H9 (cell line): Measurements from ENCODE around the gene PEPD. TPM values are rescaled to one million over a fixed set of nuclear protein-coding genes. Genes with fewer than 3 reads are reported as not detected.

Experiments used
- DNase-seq: peaks from one replicate; pipeline ENCODE4 v3.0.0-alpha.2; 2017
- H2AFZ ChIP-seq: one replicate; pipeline ENCODE4 v1.6.1; 2013; ENCODE audit warnings: mild to moderate bottlenecking, low read length, control low read depth, moderate library complexity
- H2AK5ac ChIP-seq: 2 replicates; pipeline ENCODE4 v1.6.1; 2013; ENCODE audit warnings: low read length, control low read depth, mixed read lengths; ENCODE audit not compliant: insufficient read length
- H2BK120ac ChIP-seq: one replicate; pipeline ENCODE4 v1.6.1; 2013; ENCODE audit warnings: low read depth, mild to moderate bottlenecking, low read length, control low read depth, inconsistent platforms; ENCODE audit not compliant: poor library complexity, severe bottlenecking
- H2BK12ac ChIP-seq: 2 replicates; pipeline ENCODE4 v1.6.1; 2013; ENCODE audit warnings: low read length, control low read depth, mixed read lengths, low read depth; ENCODE audit not compliant: insufficient read length
- H2BK15ac ChIP-seq: 2 replicates; pipeline ENCODE4 v1.6.1; 2013; ENCODE audit warnings: low read depth, low read length, control low read depth
- H2BK20ac ChIP-seq: one replicate; pipeline ENCODE4 v1.6.1; 2013; ENCODE audit warnings: low read depth, mild to moderate bottlenecking, low read length, control low read depth, inconsistent platforms; ENCODE audit not compliant: poor library complexity, severe bottlenecking
- H2BK5ac ChIP-seq: 2 replicates; pipeline ENCODE4 v1.6.1; 2013; ENCODE audit warnings: low read length, control low read depth, mixed read lengths; ENCODE audit not compliant: insufficient read length
- H3K14ac ChIP-seq: 2 replicates; pipeline ENCODE4 v1.6.1; 2013; ENCODE audit warnings: low read length, control low read depth; ENCODE audit not compliant: insufficient read depth
- H3K18ac ChIP-seq: 2 replicates; pipeline ENCODE4 v1.6.1; 2013; ENCODE audit warnings: low read depth, mild to moderate bottlenecking, mixed read lengths, low read length, control low read depth; ENCODE audit not compliant: insufficient read length
- H3K23ac ChIP-seq: 2 replicates; pipeline ENCODE4 v1.6.1; 2013; ENCODE audit warnings: low read length, control low read depth, mixed read lengths, low read depth; ENCODE audit not compliant: insufficient read length
- H3K23me2 ChIP-seq: 2 replicates; pipeline ENCODE4 v1.6.1; 2013; ENCODE audit warnings: low read depth, mild to moderate bottlenecking, mixed read lengths, low read length, control low read depth; ENCODE audit not compliant: insufficient read length, poor library complexity, severe bottlenecking
- H3K27ac ChIP-seq: 2 replicates; pipeline ENCODE4 v1.5.1; 2013; ENCODE audit warnings: low read length, control low read depth, mixed read lengths, low read depth; ENCODE audit not compliant: insufficient read length
- H3K27me3 ChIP-seq: 2 replicates; pipeline ENCODE4 v1.6.1; 2013; ENCODE audit warnings: low read length, control low read depth, inconsistent platforms; ENCODE audit not compliant: insufficient read depth
- H3K4ac ChIP-seq: 2 replicates; pipeline ENCODE4 v1.6.1; 2013; ENCODE audit warnings: low read depth, mild to moderate bottlenecking, control low read depth, inconsistent platforms, low read length, moderate library complexity
- H3K4me1 ChIP-seq: 2 replicates; pipeline ENCODE4 v1.6.1; 2013; ENCODE audit warnings: low read length, control low read depth, inconsistent platforms; ENCODE audit not compliant: insufficient read depth
- H3K4me2 ChIP-seq: 2 replicates; pipeline ENCODE4 v1.6.1; 2013; ENCODE audit warnings: low read length, control low read depth, mixed read lengths; ENCODE audit not compliant: insufficient read length, insufficient read depth
- H3K56ac ChIP-seq: 2 replicates; pipeline ENCODE4 v1.6.1; 2013; ENCODE audit warnings: low read depth, mild to moderate bottlenecking, mixed read lengths, low read length, control low read depth; ENCODE audit not compliant: insufficient read length
- H3K79me1 ChIP-seq: 2 replicates; pipeline ENCODE4 v1.6.1; 2013; ENCODE audit warnings: low read depth, mild to moderate bottlenecking, moderate library complexity, low read length, control low read depth, inconsistent platforms; ENCODE audit not compliant: insufficient read depth, poor library complexity, severe bottlenecking
- H3K79me2 ChIP-seq: 2 replicates; pipeline ENCODE4 v1.6.1; 2013; ENCODE audit warnings: low read length, control low read depth, inconsistent platforms; ENCODE audit not compliant: insufficient read depth
- H3K9ac ChIP-seq: 2 replicates; pipeline ENCODE4 v1.6.1; 2013; ENCODE audit warnings: low read length, control low read depth, mixed read lengths; ENCODE audit not compliant: insufficient read length; ENCODE audit errors: extremely low read depth
- H3K9me3 ChIP-seq: one replicate; pipeline ENCODE4 v1.6.1; 2013; ENCODE audit warnings: low read depth, low read length, inconsistent platforms; ENCODE audit not compliant: control insufficient read depth
- H3T11ph ChIP-seq: one replicate; pipeline ENCODE4 v1.6.1; 2013; ENCODE audit warnings: mild to moderate bottlenecking, low read length, control low read depth, inconsistent platforms
- H4K20me1 ChIP-seq: one replicate; pipeline ENCODE4 v1.6.1; 2013; ENCODE audit not compliant: control insufficient read depth, insufficient read length, insufficient read depth
- H4K5ac ChIP-seq: 2 replicates; pipeline ENCODE4 v1.6.1; 2013; ENCODE audit warnings: low read depth, mild to moderate bottlenecking, mixed read lengths, low read length, control low read depth; ENCODE audit not compliant: insufficient read length
- H4K8ac ChIP-seq: replicated peaks from 2 replicates; pipeline ENCODE4 v1.6.1; 2013; ENCODE audit warnings: low read length, control low read depth, mixed read lengths, low read depth; ENCODE audit not compliant: insufficient read length
- H4K91ac ChIP-seq: 2 replicates; pipeline ENCODE4 v1.6.1; 2013; ENCODE audit warnings: low read depth, mild to moderate bottlenecking, moderate library complexity, mixed read lengths, low read length, control low read depth; ENCODE audit not compliant: insufficient read length
- H3K27ac Mint-ChIP-seq, 3 experiments: 2 replicates in 2 of 3; 3 replicates in 1 of 3; pipeline ENCODE4 v1.8.0; 2020 to 2021; ENCODE audit warnings: mixed read lengths in 3 of 3, mild to moderate bottlenecking in 1 of 3, moderate library complexity in 1 of 3
- H3K27me3 Mint-ChIP-seq: 2 replicates; pipeline ENCODE4 v1.8.0; 2021; ENCODE audit warnings: low read depth, mild to moderate bottlenecking, moderate library complexity, mixed read lengths
- H3K36me3 Mint-ChIP-seq, 3 experiments: 2 replicates in 2 of 3; 3 replicates in 1 of 3; pipeline ENCODE4 v1.8.0; 2020 to 2021; ENCODE audit warnings: low read depth in 3 of 3, mixed read lengths in 3 of 3; ENCODE audit not compliant: insufficient read depth in 1 of 3
- H3K4me1 Mint-ChIP-seq, 2 experiments: 2 replicates each; pipeline ENCODE4 v1.8.0; 2020; ENCODE audit warnings: mixed read lengths in 2 of 2
- H3K4me3 Mint-ChIP-seq, 2 experiments: 2 replicates in 1 of 2; 3 replicates in 1 of 2; pipeline ENCODE4 v1.8.0; 2020 to 2021; ENCODE audit warnings: mild to moderate bottlenecking in 2 of 2, mixed read lengths in 2 of 2, moderate library complexity in 1 of 2
- H3K9me3 Mint-ChIP-seq, 2 experiments: 2 replicates in 1 of 2; 3 replicates in 1 of 2; pipeline ENCODE4 v1.8.0; 2020; ENCODE audit warnings: mild to moderate bottlenecking in 2 of 2, mixed read lengths in 2 of 2, moderate library complexity in 1 of 2
- WGBS: extraction: QIAGEN DNeasy Blood & Tissue Kit; methylation state at CpG from one replicate; pipeline ENCODE4 v1.1.7; 2013; ENCODE audit warnings: missing lambda C conversion rate, low lambda C conversion rate, mixed read lengths; ENCODE audit not compliant: insufficient read length; ENCODE audit errors: extremely low coverage; 5-methylcytosine and 5-hydroxymethylcytosine counted together
- total RNA-seq: library from RNA; stranded (reverse); gene quantifications from 2 replicates; pipeline ENCODE4 v1.2.1, GENCODE V29; 2021
- TF ChIP-seq, protein P1 (sequence below): fragments of 200-600 bp; sonication (generic); conservative IDR thresholded peaks from 3 replicates; pipeline ENCODE4 v1.8.0; 2021; ENCODE audit warnings: antibody characterized with exemption, mild to moderate bottlenecking

Gene PEPD
- total RNA-seq, 1 experiment from 2014 or later, result 52.8 TPM

DNA sequence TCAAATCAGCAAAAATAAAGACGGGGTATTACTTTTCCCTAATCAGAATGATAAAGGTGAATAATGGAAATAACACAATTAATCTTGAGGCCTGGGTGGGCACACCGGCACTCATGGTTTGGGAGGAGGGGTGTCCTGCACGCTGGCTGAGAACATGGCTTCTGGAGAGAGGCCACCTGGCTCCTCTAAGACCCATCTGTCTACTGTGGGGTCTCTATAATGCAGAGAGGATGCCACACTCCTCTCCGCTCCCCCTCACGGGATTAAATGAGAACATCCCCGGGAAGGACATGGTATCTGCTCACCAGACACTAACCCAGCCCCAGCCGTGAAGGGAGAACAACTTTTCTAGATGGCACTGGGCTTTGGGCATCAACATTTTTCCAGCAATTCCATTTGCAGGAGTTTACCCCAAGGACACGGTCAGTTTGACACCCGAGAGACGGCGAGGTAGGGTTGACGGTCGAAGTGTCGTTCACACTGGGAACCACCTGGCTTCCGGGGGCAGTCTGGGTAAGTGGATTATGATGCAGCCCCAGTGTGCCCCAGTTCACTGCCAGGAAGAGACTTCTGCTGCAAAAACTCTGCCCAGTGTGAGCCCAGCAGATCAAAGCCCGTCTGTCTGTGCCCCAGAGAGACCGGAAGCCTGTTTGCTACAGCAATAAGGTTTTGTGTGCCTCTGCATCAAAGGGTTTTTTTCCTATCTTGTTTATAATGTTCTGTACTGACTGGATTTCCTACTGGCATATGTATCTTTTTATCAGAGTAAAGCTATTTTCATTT lies 91.5 kb downstream of the PEPD start:
- no peaks in the 10 kb centered on the region for H3K4me1 ChIP-seq
- H2AK5ac ChIP-seq, result no peak overlapping the region
- H3K9me3 ChIP-seq, result no peaks in the 10 kb centered on the region
- H4K5ac ChIP-seq, result no peak overlapping the region
- H3K79me1 ChIP-seq, result no peaks in the 10 kb centered on the region
- H3K79me2 ChIP-seq, result no peaks in the 10 kb centered on the region
- no peak overlapping the region for H4K8ac ChIP-seq
- H3K4ac ChIP-seq, result no peak overlapping the region
- H3K23ac ChIP-seq, result no peak overlapping the region
- no CpG with 5 or more reads among the region's 17 CpGs for WGBS
- no peak overlapping the region for H3K56ac ChIP-seq
- H2AFZ ChIP-seq, result no peak overlapping the region
- no peak overlapping the region for H3T11ph ChIP-seq
- H3K14ac ChIP-seq, result no peak overlapping the region
- H2BK12ac ChIP-seq, result no peak overlapping the region
- H2BK120ac ChIP-seq, result no peak overlapping the region
- no peak overlapping the region for H3K9ac ChIP-seq
- no peak overlapping the region for H3K4me2 ChIP-seq
- TF ChIP-seq, protein P1, sequence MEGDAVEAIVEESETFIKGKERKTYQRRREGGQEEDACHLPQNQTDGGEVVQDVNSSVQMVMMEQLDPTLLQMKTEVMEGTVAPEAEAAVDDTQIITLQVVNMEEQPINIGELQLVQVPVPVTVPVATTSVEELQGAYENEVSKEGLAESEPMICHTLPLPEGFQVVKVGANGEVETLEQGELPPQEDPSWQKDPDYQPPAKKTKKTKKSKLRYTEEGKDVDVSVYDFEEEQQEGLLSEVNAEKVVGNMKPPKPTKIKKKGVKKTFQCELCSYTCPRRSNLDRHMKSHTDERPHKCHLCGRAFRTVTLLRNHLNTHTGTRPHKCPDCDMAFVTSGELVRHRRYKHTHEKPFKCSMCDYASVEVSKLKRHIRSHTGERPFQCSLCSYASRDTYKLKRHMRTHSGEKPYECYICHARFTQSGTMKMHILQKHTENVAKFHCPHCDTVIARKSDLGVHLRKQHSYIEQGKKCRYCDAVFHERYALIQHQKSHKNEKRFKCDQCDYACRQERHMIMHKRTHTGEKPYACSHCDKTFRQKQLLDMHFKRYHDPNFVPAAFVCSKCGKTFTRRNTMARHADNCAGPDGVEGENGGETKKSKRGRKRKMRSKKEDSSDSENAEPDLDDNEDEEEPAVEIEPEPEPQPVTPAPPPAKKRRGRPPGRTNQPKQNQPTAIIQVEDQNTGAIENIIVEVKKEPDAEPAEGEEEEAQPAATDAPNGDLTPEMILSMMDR, result no peak
- H3K18ac ChIP-seq, result no peak overlapping the region
- no peak overlapping the region for H2BK15ac ChIP-seq
- no peaks in the 10 kb centered on the region for H3K36me3 Mint-ChIP-seq
- H3K23me2 ChIP-seq, result no peaks in the 10 kb centered on the region
- H3K27me3 Mint-ChIP-seq, result no peaks in the 10 kb centered on the region
- no peak overlapping the region for H3K27ac Mint-ChIP-seq
- DNase-seq, result no peak
- peaks cover 3 to 6% of the 10 kb centered on the region in 2 experiments for H3K4me1 Mint-ChIP-seq
- H3K4me3 Mint-ChIP-seq, result no peak overlapping the region
- H3K9me3 Mint-ChIP-seq, result no peaks in the 10 kb centered on the region
- no peaks in the 10 kb centered on the region for H4K20me1 ChIP-seq
- H4K91ac ChIP-seq, result no peak overlapping the region
- H2BK20ac ChIP-seq, result no peak overlapping the region
- H3K27ac ChIP-seq, result no peak overlapping the region
- no peaks in the 10 kb centered on the region for H3K27me3 ChIP-seq
- H2BK5ac ChIP-seq, result no peak overlapping the region
